Measurements from ENCODE around the gene SDK1.

SDK1 gene

GRCh38 chr7:3297105-3297819, 3.8 kb upstream of the SDK1 start:
- Histone ChIP-seq H3K36me3 (ENCODE audit: insufficient read depth, low read length) (no peaks in the 10 kb centered on the region), H3K79me2 (ENCODE audit: insufficient read depth, low read length) (no peaks in the 10 kb centered on the region), H3K4me3 (ENCODE audit: low read depth in 1 of 2, low read length in 2 of 2) (no peak overlapping the region), H3K9me3 (ENCODE audit: insufficient read depth, low read length, severe bottlenecking) (no peaks in the 10 kb centered on the region), H2AFZ (ENCODE audit: low read depth, low read length) (no peak overlapping the region), H4K20me1 (ENCODE audit: insufficient read depth, low read length) (no peaks in the 10 kb centered on the region), H3K9ac (ENCODE audit: low read depth, low read length) (no peak overlapping the region), H3K27me3 (ENCODE audit: insufficient read depth, low read length, poor library complexity) (no peaks in the 10 kb centered on the region), H3K4me2 (ENCODE audit: insufficient read depth, low read length) (no peak overlapping the region), H3K27ac (ENCODE audit: low read length) (no peak overlapping the region), H3K4me1 (ENCODE audit: insufficient read depth, low read length) (no peaks in the 10 kb centered on the region)
- no peak for ATAC-seq (ENCODE audit: insufficient read depth, low read depth)
- no peak for DNase-seq
- no peak for TF ChIP-seq CTCF (IDR thresholded peaks at IDR 0.05; ENCODE audit: borderline replicate concordance, extremely low read depth, low read length, poor library complexity, severe bottlenecking)

DNA sequence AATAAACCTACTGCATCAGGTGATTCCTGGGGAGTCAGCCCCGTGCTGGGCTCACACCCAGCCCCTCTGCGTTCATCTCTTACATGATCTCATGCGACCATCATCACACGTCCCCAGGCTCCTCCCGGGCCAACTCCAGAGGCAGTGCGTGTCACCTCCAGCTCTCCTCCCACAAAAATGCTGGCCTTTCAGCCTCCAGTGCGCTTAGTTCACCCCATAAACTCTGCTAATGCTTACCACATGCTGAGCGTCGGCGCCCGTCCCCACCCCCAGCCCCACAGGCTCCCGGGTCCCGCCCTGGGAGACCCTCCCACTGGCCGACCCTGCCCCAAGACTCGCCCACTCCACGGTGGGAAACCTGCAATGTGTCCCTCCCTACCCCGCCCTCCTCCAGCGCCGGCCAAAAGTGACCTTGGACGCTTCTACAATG, 816 bp upstream of the SDK1 start:
- H3K4me1 ChIP-seq (ENCODE audit: insufficient read depth, low read length) = no peaks in the 10 kb centered on the region
- peaks cover 3% of the 10 kb centered on the region for H3K27me3 ChIP-seq (ENCODE audit: insufficient read depth, low read length, poor library complexity)
- H3K9ac ChIP-seq (ENCODE audit: low read depth, low read length) = no peak overlapping the region
- ATAC-seq (ENCODE audit: insufficient read depth, low read depth) (no peak), DNase-seq (no peak)
- H3K27ac ChIP-seq (ENCODE audit: low read length) = no peak overlapping the region
- H3K4me3 ChIP-seq (ENCODE audit: low read depth in 1 of 2, low read length in 2 of 2) = no peak overlapping the region
- H2AFZ ChIP-seq (ENCODE audit: low read depth, low read length) = no peak overlapping the region
- no peaks in the 10 kb centered on the region for H3K79me2 ChIP-seq (ENCODE audit: insufficient read depth, low read length)
- H3K9me3 ChIP-seq (ENCODE audit: insufficient read depth, low read length, severe bottlenecking) = no peaks in the 10 kb centered on the region
- TF ChIP-seq CTCF (IDR thresholded peaks at IDR 0.05; ENCODE audit: borderline replicate concordance, extremely low read depth, low read length, poor library complexity, severe bottlenecking) (no peak), EZH2 (IDR thresholded peaks at IDR 0.05; ENCODE audit: borderline replicate concordance, low read depth, low read length, severe bottlenecking) (no peak)
- H3K36me3 ChIP-seq (ENCODE audit: insufficient read depth, low read length) = no peaks in the 10 kb centered on the region
- no peak overlapping the region for H3K4me2 ChIP-seq (ENCODE audit: insufficient read depth, low read length)
- no peaks in the 10 kb centered on the region for H4K20me1 ChIP-seq (ENCODE audit: insufficient read depth, low read length)

DNA sequence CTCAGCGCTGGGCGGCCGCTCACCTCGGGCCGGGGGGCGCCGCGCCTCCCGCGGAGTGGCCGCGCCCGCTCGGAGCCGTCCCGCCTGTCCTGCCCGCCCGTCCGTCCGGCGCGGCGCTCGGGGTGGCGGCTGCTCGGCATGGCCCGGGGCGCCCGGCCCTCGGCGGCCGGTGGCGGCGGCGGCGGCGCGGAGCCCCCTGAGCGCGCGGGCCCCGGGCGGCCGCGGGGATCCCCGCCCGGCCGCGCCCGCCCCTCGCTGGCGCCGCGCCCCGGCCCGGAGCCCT, 338 bp downstream of the SDK1 start:
- Histone ChIP-seq H3K9ac (ENCODE audit: low read depth, low read length) (no peak overlapping the region), H2AFZ (ENCODE audit: low read depth, low read length) (no peak overlapping the region), H3K4me3 (ENCODE audit: low read depth in 1 of 2, low read length in 2 of 2) (no peak overlapping the region), H3K27me3 (ENCODE audit: insufficient read depth, low read length, poor library complexity) (peaks cover 12% of the 10 kb centered on the region), H3K79me2 (ENCODE audit: insufficient read depth, low read length) (no peaks in the 10 kb centered on the region), H3K36me3 (ENCODE audit: insufficient read depth, low read length) (no peaks in the 10 kb centered on the region), H3K27ac (ENCODE audit: low read length) (no peak overlapping the region), H3K4me2 (ENCODE audit: insufficient read depth, low read length) (no peak overlapping the region), H4K20me1 (ENCODE audit: insufficient read depth, low read length) (no peaks in the 10 kb centered on the region), H3K9me3 (ENCODE audit: insufficient read depth, low read length, severe bottlenecking) (no peaks in the 10 kb centered on the region), H3K4me1 (ENCODE audit: insufficient read depth, low read length) (no peaks in the 10 kb centered on the region)
- no peak for ATAC-seq (ENCODE audit: insufficient read depth, low read depth)
- no peak for DNase-seq
- TF ChIP-seq EZH2 (IDR thresholded peaks at IDR 0.05; ENCODE audit: borderline replicate concordance, low read depth, low read length, severe bottlenecking) (no peak), CTCF (IDR thresholded peaks at IDR 0.05; ENCODE audit: borderline replicate concordance, extremely low read depth, low read length, poor library complexity, severe bottlenecking) (no peak)
